GM23338 (cell line): ENCODE results near the gene ZFYVE28. TPM values are rescaled to one million over a fixed set of nuclear protein-coding genes. Genes with fewer than 3 reads are reported as not detected.
A peak's percentile ranks its signal among the peaks of the same experiment; 100 is the strongest.

ENCODE experiments used
- ATAC-seq: fragments of 200-7000 bp; cut with Tn5 transposase; 3 replicates; pipeline ENCODE4 v1.9.1; 2020
- DNase-seq: peaks from one replicate; pipeline ENCODE4 v3.0.0-alpha.2; 2015; ENCODE audit warnings: low spot score
- H2AFZ ChIP-seq: fragments of 200-600 bp; sonication (generic); 2 replicates; pipeline ENCODE4 v1.8.0; 2016; ENCODE audit warnings: antibody characterized with exemption, mild to moderate bottlenecking, moderate library complexity
- H3F3A ChIP-seq: fragments of 200-600 bp; sonication (generic); replicated peaks from 2 replicates; pipeline ENCODE4 v1.8.0; 2017; ENCODE audit warnings: antibody characterized with exemption, mixed run types, low read depth
- H3K27ac ChIP-seq: fragments of 200-600 bp; sonication (generic); 2 replicates; pipeline ENCODE4 v1.6.1; 2016; ENCODE audit warnings: low read depth
- H3K27me3 ChIP-seq: fragments of 200-600 bp; sonication (generic); 2 replicates; pipeline ENCODE4 v1.8.0; 2016; ENCODE audit warnings: mild to moderate bottlenecking, mixed run types, moderate library complexity; ENCODE audit not compliant: insufficient read depth
- H3K36me3 ChIP-seq: fragments of 200-600 bp; sonication (generic); 2 replicates; pipeline ENCODE4 v1.8.0; 2016; ENCODE audit warnings: mild to moderate bottlenecking; ENCODE audit not compliant: insufficient read depth
- H3K4me1 ChIP-seq: fragments of 200-600 bp; sonication (generic); 2 replicates; pipeline ENCODE4 v1.8.0; 2016; ENCODE audit warnings: mild to moderate bottlenecking, moderate library complexity; ENCODE audit not compliant: insufficient read depth
- H3K4me2 ChIP-seq: fragments of 200-600 bp; sonication (generic); 2 replicates; pipeline ENCODE4 v1.7.1; 2017; ENCODE audit warnings: mixed run types
- H3K4me3 ChIP-seq: fragments of 200-600 bp; sonication (generic); 2 replicates; pipeline ENCODE4 v1.6.1; 2016; ENCODE audit warnings: mixed run types
- H3K79me2 ChIP-seq: fragments of 200-600 bp; sonication (generic); replicated peaks from 2 replicates; pipeline ENCODE4 v1.8.0; 2017; ENCODE audit warnings: mild to moderate bottlenecking; ENCODE audit not compliant: insufficient read depth
- H3K9me2 ChIP-seq: fragments of 200-600 bp; sonication (generic); 2 replicates; pipeline ENCODE4 v1.8.0; 2017; ENCODE audit not compliant: insufficient read depth
- H4K20me1 ChIP-seq: fragments of 200-600 bp; sonication (generic); replicated peaks from 2 replicates; pipeline ENCODE4 v1.8.0; 2017; ENCODE audit warnings: mild to moderate bottlenecking; ENCODE audit not compliant: insufficient read depth
- H3K27ac Mint-ChIP-seq: 2 replicates; pipeline ENCODE4 v1.8.0; 2020; ENCODE audit warnings: inconsistent platforms, mild to moderate bottlenecking, moderate library complexity, mixed read lengths
- H3K27me3 Mint-ChIP-seq: 3 replicates; pipeline ENCODE4 v1.8.0; 2022; ENCODE audit warnings: low read depth, mild to moderate bottlenecking, moderate library complexity, mixed read lengths, inconsistent platforms; ENCODE audit not compliant: insufficient read depth, poor library complexity
- H3K36me3 Mint-ChIP-seq: 3 replicates; pipeline ENCODE4 v1.8.0; 2021; ENCODE audit warnings: low read depth, mild to moderate bottlenecking, inconsistent platforms, moderate library complexity, mixed read lengths
- H3K4me1 Mint-ChIP-seq: 3 replicates; pipeline ENCODE4 v1.8.0; 2020; ENCODE audit warnings: mild to moderate bottlenecking, inconsistent platforms, mixed read lengths
- H3K4me3 Mint-ChIP-seq: 3 replicates; pipeline ENCODE4 v1.8.0; 2021; ENCODE audit warnings: moderate library complexity, mild to moderate bottlenecking, inconsistent platforms, mixed read lengths
- H3K9me3 Mint-ChIP-seq: 3 replicates; pipeline ENCODE4 v1.8.0; 2020; ENCODE audit warnings: moderate library complexity, mild to moderate bottlenecking, inconsistent platforms, mixed read lengths
- CREB1 ChIP-seq: fragments of 250-450 bp; sonication (Bioruptor Pico); IDR thresholded peaks from 2 replicates; pipeline ENCODE4 v1.5.0; 2020; ENCODE audit warnings: low read depth, mild to moderate bottlenecking, moderate library complexity
- CTCF ChIP-seq, 2 experiments: fragments of 200-600 bp in 1 of 2; sonication (generic) in 1 of 2; conservative IDR thresholded peaks; 2 replicates each; pipeline versions ENCODE4 v1.5.1 to v1.6.1; 2016 to 2017; ENCODE audit warnings: antibody characterized with exemption in 2 of 2, low read depth in 2 of 2, mild to moderate bottlenecking in 2 of 2, moderate library complexity in 1 of 2
- EZH2 ChIP-seq: fragments of 200-600 bp; sonication (generic); IDR thresholded peaks from one replicate; pipeline ENCODE4 v1.8.0; 2017; ENCODE audit warnings: antibody characterized with exemption, mild to moderate bottlenecking, low read depth; ENCODE audit not compliant: unreplicated experiment
- EZH2phosphoT487 ChIP-seq: fragments of 200-600 bp; sonication (generic); IDR thresholded peaks from one replicate; pipeline ENCODE4 v1.8.1; 2018; ENCODE audit warnings: antibody characterized with exemption; ENCODE audit not compliant: unreplicated experiment
- JUNB ChIP-seq: IDR thresholded peaks from one replicate; pipeline ENCODE4 v1.6.1; 2016; ENCODE audit warnings: antibody characterized with exemption; ENCODE audit not compliant: unreplicated experiment
- NANOG ChIP-seq: IDR thresholded peaks from 2 replicates; pipeline ENCODE4 v1.6.1; 2016; ENCODE audit warnings: antibody characterized with exemption, borderline replicate concordance
- POLR2AphosphoS5 ChIP-seq: IDR thresholded peaks from 2 replicates; pipeline ENCODE4 v1.6.1; 2016; ENCODE audit warnings: antibody characterized with exemption, low read depth
- STAT1 ChIP-seq: IDR thresholded peaks from one replicate; pipeline ENCODE4 v1.6.1; 2016; ENCODE audit warnings: antibody characterized with exemption; ENCODE audit not compliant: unreplicated experiment
- ZNF114 ChIP-seq: fragments of 250-450 bp; sonication (Bioruptor Pico); IDR thresholded peaks from 2 replicates; pipeline ENCODE4 v1.5.0; 2020; ENCODE audit warnings: mild to moderate bottlenecking, moderate library complexity
- ZNF331 ChIP-seq: fragments of 250-450 bp; sonication (Bioruptor Pico); IDR thresholded peaks from 2 replicates; pipeline ENCODE4 v1.5.0; 2020; ENCODE audit warnings: low read depth, mild to moderate bottlenecking, moderate library complexity
- polyA plus RNA-seq: library from polyadenylated mRNA; unstranded; fragments of >200 nt; fragmentation: Nextera tagmentation; extraction: Ambion mirVana; gene quantifications from 2 replicates; pipeline ENCODE4 v1.2.1, GENCODE V29; 2016
- total RNA-seq: library from RNA; depleted of rRNA; stranded (reverse); fragments of >200 nt; shearing (Covaris generic); gene quantifications from 2 replicates; pipeline ENCODE4 v1.2.3, GENCODE V29; 2014
- TF ChIP-seq, protein P1 (sequence below): IDR thresholded peaks from 2 replicates; pipeline ENCODE4 v1.6.1; 2016; ENCODE audit warnings: antibody characterized with exemption
- TF ChIP-seq, protein P2 (sequence below): IDR thresholded peaks from one replicate; pipeline ENCODE4 v1.6.1; 2018; ENCODE audit warnings: antibody characterized with exemption; ENCODE audit not compliant: unreplicated experiment
- TF ChIP-seq, protein P3 (sequence below): fragments of 250-450 bp; sonication (Bioruptor Pico); IDR thresholded peaks from 2 replicates; pipeline ENCODE4 v1.5.0; 2020; ENCODE audit warnings: mild to moderate bottlenecking, moderate library complexity

Gene ZFYVE28
- total and polyA plus RNA-seq, 2 experiments from 2014 or later: 2.6 to 4.6 TPM

DNA sequence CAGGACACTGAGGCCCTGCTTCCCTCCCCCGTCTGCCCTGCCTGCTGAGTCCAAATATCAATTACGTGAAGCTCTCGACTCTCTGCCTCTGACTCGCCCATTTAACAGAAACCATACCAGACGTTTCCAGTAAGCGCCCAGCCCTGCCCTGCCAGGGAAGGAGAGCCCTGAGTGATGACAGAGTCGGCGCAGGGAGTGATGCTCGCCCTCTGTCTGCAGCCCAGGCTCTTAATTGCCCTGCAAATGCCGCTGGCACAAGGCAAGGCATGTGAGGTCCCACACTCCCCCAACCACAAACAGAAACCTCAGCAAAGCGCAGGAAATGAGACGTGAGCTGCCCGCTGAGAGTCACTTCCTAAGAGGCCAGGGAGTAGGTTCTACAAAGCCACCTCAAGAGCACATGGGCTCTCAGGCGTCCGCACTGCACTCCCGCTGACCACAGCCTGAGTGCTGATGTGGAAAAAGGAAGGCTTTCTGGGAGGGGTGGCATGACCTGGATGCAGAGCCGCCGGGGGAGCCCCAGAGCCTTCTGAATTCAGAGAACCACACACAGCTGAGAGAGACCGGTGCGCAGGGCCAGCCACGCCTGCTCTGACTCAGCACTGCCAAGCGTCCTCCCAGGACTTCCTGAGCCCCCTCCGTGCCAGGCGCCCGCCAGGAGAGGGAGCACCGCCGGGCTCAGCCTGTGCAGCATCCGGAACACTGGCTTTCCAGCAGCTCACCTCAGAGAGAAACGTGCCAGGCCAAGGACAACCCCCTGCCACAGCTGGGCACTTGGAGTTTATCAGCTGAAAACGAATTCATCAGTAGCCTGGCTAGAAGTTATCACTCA is 5.3 kb downstream of the ZFYVE28 start:
- H3K4me3 Mint-ChIP-seq: peak overlapping the region; percentile 64
- Histone ChIP-seq H3K27ac (peak overlapping the region; percentile 91), H3K4me3 (peak overlapping the region; percentile 48), H4K20me1 (peaks cover 6% of the 10 kb centered on the region; the same call in 1 of the 2 replicates), H3K79me2 (no peaks in the 10 kb centered on the region), H3K4me2 (peak overlapping the region; percentile 80), H3K9me2 (no peaks in the 10 kb centered on the region), H3F3A (peaks cover 22% of the 10 kb centered on the region), H3K36me3 (no peaks in the 10 kb centered on the region), H3K27me3 (peaks cover 47% of the 10 kb centered on the region), H3K4me1 (peaks cover 38% of the 10 kb centered on the region), H2AFZ (peak overlapping the region; percentile 69)
- ATAC-seq (peak; percentile 75), DNase-seq (peak; percentile 92)
- peak overlapping the region; percentile 84 for H3K27ac Mint-ChIP-seq
- TF ChIP-seq, protein P1, sequence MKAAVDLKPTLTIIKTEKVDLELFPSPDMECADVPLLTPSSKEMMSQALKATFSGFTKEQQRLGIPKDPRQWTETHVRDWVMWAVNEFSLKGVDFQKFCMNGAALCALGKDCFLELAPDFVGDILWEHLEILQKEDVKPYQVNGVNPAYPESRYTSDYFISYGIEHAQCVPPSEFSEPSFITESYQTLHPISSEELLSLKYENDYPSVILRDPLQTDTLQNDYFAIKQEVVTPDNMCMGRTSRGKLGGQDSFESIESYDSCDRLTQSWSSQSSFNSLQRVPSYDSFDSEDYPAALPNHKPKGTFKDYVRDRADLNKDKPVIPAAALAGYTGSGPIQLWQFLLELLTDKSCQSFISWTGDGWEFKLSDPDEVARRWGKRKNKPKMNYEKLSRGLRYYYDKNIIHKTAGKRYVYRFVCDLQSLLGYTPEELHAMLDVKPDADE: peak; percentile 49; the same call in 1 of the 2 replicates
- TF ChIP-seq EZH2 (no peak), NANOG (no peak), ZNF114 (CRISPR knock-in tag) (no peak), CREB1 (CRISPR knock-in tag) (peak; percentile 90), EZH2phosphoT487 (no peak), CTCF (conservative IDR thresholded peaks at IDR 0.05; ENCODE audit: low read depth in 2 of 2) (peak; percentile 29 to 55; a peak in 3 of 4 replicates), JUNB (no peak), STAT1 (no peak), POLR2AphosphoS5 (peak; percentile 39), ZNF331 (CRISPR knock-in tag) (no peak)
- TF ChIP-seq, protein P2, sequence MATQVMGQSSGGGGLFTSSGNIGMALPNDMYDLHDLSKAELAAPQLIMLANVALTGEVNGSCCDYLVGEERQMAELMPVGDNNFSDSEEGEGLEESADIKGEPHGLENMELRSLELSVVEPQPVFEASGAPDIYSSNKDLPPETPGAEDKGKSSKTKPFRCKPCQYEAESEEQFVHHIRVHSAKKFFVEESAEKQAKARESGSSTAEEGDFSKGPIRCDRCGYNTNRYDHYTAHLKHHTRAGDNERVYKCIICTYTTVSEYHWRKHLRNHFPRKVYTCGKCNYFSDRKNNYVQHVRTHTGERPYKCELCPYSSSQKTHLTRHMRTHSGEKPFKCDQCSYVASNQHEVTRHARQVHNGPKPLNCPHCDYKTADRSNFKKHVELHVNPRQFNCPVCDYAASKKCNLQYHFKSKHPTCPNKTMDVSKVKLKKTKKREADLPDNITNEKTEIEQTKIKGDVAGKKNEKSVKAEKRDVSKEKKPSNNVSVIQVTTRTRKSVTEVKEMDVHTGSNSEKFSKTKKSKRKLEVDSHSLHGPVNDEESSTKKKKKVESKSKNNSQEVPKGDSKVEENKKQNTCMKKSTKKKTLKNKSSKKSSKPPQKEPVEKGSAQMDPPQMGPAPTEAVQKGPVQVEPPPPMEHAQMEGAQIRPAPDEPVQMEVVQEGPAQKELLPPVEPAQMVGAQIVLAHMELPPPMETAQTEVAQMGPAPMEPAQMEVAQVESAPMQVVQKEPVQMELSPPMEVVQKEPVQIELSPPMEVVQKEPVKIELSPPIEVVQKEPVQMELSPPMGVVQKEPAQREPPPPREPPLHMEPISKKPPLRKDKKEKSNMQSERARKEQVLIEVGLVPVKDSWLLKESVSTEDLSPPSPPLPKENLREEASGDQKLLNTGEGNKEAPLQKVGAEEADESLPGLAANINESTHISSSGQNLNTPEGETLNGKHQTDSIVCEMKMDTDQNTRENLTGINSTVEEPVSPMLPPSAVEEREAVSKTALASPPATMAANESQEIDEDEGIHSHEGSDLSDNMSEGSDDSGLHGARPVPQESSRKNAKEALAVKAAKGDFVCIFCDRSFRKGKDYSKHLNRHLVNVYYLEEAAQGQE: peak; percentile 32
- TF ChIP-seq, protein P3, sequence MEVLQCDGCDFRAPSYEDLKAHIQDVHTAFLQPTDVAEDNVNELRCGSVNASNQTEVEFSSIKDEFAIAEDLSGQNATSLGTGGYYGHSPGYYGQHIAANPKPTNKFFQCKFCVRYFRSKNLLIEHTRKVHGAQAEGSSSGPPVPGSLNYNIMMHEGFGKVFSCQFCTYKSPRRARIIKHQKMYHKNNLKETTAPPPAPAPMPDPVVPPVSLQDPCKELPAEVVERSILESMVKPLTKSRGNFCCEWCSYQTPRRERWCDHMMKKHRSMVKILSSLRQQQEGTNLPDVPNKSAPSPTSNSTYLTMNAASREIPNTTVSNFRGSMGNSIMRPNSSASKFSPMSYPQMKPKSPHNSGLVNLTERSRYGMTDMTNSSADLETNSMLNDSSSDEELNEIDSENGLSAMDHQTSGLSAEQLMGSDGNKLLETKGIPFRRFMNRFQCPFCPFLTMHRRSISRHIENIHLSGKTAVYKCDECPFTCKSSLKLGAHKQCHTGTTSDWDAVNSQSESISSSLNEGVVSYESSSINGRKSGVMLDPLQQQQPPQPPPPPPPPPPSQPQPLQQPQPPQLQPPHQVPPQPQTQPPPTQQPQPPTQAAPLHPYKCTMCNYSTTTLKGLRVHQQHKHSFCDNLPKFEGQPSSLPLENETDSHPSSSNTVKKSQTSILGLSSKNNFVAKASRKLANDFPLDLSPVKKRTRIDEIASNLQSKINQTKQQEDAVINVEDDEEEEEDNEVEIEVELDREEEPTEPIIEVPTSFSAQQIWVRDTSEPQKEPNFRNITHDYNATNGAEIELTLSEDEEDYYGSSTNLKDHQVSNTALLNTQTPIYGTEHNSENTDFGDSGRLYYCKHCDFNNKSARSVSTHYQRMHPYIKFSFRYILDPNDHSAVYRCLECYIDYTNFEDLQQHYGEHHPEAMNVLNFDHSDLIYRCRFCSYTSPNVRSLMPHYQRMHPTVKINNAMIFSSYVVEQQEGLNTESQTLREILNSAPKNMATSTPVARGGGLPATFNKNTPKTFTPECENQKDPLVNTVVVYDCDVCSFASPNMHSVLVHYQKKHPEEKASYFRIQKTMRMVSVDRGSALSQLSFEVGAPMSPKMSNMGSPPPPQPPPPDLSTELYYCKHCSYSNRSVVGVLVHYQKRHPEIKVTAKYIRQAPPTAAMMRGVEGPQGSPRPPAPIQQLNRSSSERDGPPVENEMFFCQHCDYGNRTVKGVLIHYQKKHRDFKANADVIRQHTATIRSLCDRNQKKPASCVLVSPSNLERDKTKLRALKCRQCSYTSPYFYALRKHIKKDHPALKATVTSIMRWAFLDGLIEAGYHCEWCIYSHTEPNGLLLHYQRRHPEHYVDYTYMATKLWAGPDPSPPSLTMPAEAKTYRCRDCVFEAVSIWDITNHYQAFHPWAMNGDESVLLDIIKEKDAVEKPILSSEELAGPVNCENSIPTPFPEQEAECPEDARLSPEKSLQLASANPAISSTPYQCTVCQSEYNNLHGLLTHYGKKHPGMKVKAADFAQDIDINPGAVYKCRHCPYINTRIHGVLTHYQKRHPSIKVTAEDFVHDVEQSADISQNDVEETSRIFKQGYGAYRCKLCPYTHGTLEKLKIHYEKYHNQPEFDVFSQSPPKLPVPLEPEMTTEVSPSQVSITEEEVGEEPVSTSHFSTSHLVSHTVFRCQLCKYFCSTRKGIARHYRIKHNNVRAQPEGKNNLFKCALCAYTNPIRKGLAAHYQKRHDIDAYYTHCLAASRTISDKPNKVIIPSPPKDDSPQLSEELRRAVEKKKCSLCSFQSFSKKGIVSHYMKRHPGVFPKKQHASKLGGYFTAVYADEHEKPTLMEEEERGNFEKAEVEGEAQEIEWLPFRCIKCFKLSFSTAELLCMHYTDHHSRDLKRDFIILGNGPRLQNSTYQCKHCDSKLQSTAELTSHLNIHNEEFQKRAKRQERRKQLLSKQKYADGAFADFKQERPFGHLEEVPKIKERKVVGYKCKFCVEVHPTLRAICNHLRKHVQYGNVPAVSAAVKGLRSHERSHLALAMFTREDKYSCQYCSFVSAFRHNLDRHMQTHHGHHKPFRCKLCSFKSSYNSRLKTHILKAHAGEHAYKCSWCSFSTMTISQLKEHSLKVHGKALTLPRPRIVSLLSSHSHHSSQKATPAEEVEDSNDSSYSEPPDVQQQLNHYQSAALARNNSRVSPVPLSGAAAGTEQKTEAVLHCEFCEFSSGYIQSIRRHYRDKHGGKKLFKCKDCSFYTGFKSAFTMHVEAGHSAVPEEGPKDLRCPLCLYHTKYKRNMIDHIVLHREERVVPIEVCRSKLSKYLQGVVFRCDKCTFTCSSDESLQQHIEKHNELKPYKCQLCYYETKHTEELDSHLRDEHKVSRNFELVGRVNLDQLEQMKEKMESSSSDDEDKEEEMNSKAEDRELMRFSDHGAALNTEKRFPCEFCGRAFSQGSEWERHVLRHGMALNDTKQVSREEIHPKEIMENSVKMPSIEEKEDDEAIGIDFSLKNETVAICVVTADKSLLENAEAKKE (CRISPR knock-in tag): no peak
- H3K4me1 Mint-ChIP-seq: peaks cover 49% of the 10 kb centered on the region
- H3K36me3 Mint-ChIP-seq: no peaks in the 10 kb centered on the region; the same call in 2 of the 3 replicates
- no peaks in the 10 kb centered on the region; the same call in 2 of the 3 replicates for H3K9me3 Mint-ChIP-seq
- peaks cover 48% of the 10 kb centered on the region for H3K27me3 Mint-ChIP-seq
